Activated CD4-positive, alpha-beta T cell treated with anti-CD3 and anti-CD28 coated beads for 36 hours (primary cell): ENCODE results near the gene IGF2R. TPM values are rescaled to one million over a fixed set of nuclear protein-coding genes. Genes with fewer than 3 reads are reported as not detected.

Source experiments
- ATAC-seq: fragments of 200-7000 bp; cut with Tn5 transposase; one replicate; pipeline ENCODE4 v1.10.0; 2021; ENCODE audit warnings: mild to moderate bottlenecking, moderate library complexity
- CTCF ChIA-PET: fragments of 350-600 bp; sonication (Branson Sonifier 250); formaldehyde crosslinking; loops from one replicate; lab custom pipeline; 2021; ENCODE audit warnings: antibody characterized with exemption; lab: Charles Lee
- POLR2A ChIA-PET: fragments of 350-600 bp; sonication (Branson Sonifier 250); formaldehyde crosslinking; loops from one replicate; lab custom pipeline; 2021; ENCODE audit warnings: antibody characterized with exemption, inconsistent platforms; lab: Charles Lee
- DNase-seq: peaks from one replicate; pipeline ENCODE4 v3.0.0-alpha.2; 2020
- H3K27ac Mint-ChIP-seq: one replicate; pipeline ENCODE4 v1.8.0; 2021; ENCODE audit warnings: mixed read lengths
- H3K27me3 Mint-ChIP-seq: one replicate; pipeline ENCODE4 v1.8.0; 2021; ENCODE audit warnings: mixed read lengths
- H3K36me3 Mint-ChIP-seq: one replicate; pipeline ENCODE4 v1.8.0; 2021; ENCODE audit warnings: low read depth, mixed read lengths
- H3K4me1 Mint-ChIP-seq: one replicate; pipeline ENCODE4 v1.8.0; 2021; ENCODE audit warnings: mixed read lengths
- H3K4me3 Mint-ChIP-seq: one replicate; pipeline ENCODE4 v1.8.0; 2021; ENCODE audit warnings: mild to moderate bottlenecking, moderate library complexity, mixed read lengths
- H3K9me3 Mint-ChIP-seq: one replicate; pipeline ENCODE4 v1.8.0; 2021; ENCODE audit warnings: low read depth, mixed read lengths
- intact Hi-C, 2 experiments: fragments of 100-400 bp; cut with DNase I in 1 of 2; cut with micrococcal nuclease in 1 of 2; formaldehyde crosslinking; loops; one replicate each; pipeline versions ENCODE4 v1.14.2 to v1.15.1; 2022 to 2024; cut with DNase I, micrococcal nuclease
- total RNA-seq, 2 experiments: library from RNA; stranded (reverse); gene quantifications; one replicate each; pipeline ENCODE4 v1.2.3, GENCODE V29; 2021

IGF2R gene
- total RNA-seq, 2 experiments from 2014 or later = 55.6 to 65.6 TPM

DNA sequence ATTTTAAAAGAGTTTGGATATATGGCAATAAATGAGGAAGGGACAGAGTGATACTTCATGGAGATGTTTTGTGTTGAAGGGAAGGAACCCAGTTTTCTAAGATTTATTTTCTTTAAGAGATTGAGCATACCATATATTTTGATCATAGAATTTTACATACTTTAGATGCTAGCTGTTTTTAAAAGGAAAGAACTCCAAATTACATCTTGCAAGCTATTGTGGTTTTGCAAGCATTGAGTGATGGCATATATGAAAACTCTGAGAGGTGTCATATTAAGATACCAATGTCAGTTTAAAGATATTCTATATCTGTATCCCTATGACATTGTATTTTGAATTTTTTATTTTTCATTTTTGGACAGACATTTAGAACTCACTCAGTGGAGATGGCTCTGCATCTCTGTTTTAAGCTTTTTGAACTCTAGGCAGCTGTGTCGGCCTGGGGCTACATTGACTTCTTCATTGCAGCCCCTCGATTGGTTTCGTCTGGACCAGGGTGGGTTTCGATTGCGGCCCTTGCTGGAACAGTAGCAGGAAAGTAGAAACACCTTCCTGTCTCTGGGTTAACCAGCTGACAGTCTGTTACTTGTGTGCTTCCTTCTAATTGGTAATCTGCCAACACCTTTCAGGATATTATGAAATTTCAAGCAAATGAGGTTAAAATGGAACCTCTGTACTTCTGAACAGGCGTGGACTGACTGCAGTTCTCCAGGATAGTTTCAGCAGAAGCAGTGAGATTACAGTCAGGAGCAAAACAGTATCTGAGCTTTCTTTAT lies 14.0 kb downstream of the IGF2R start:
- ATAC-seq (no peak), DNase-seq (no peak)
- intact Hi-C loops = loop anchor here in 1 of 2 experiments (1.0 kb wide), 1 partner anchor 14 kb away; the partner anchor contains the start of gene IGF2R
- peaks cover 91% of the 10 kb centered on the region for H3K4me1 Mint-ChIP-seq
- H3K4me3 Mint-ChIP-seq = peak overlapping the region; percentile 63
- H3K27ac Mint-ChIP-seq = peak overlapping the region; percentile 99
- no peaks in the 10 kb centered on the region for H3K9me3 Mint-ChIP-seq
- no peaks in the 10 kb centered on the region for H3K27me3 Mint-ChIP-seq
- H3K36me3 Mint-ChIP-seq = peaks cover 4% of the 10 kb centered on the region
- POLR2A ChIA-PET = interaction anchor here (1.0 to 1.1 kb wide), 2 partner anchors 9 to 11 kb away, joined by 3 to 4 read pairs; no protein-coding TSS in a partner anchor
- CTCF ChIA-PET = interaction anchor here (1.1 to 2.3 kb wide), 5 partner anchors 10 to 42 kb away, joined by 3 to 7 read pairs (median 3); no protein-coding TSS in a partner anchor

DNA sequence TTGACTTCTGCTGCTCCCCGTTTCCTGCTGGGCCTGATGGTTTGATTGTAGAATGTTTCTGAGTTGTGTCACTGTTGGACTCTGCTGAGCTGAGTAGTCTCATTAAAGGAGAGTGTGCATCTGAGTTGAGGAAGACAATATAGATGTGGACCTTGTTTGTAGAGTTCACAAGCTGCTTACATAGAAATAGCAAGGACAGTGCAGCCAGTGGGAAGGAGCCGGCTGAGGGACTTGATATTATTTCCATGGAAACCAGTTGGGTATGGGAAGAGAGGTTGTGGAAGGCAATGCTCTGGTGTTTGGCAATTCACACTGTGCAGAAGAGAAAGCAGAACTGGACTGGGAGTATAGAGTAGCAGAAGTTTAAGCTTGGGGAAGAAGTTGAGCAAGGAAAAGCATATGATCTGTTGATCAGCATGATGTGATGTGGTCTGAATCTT lies 14.8 kb downstream of the IGF2R start:
- ATAC-seq = no peak
- peaks cover 4% of the 10 kb centered on the region for H3K36me3 Mint-ChIP-seq
- H3K4me1 Mint-ChIP-seq = peaks cover 89% of the 10 kb centered on the region
- intact Hi-C loops = loop anchor here in 1 of 2 experiments (1.0 kb wide), 1 partner anchor 14 kb away; the partner anchor contains the start of gene IGF2R
- H3K27me3 Mint-ChIP-seq = no peaks in the 10 kb centered on the region
- POLR2A ChIA-PET = no interaction called here
- CTCF ChIA-PET = interaction anchor here (1.1 to 2.3 kb wide), 5 partner anchors 11 to 43 kb away, joined by 3 to 7 read pairs (median 3); no protein-coding TSS in a partner anchor
- no peaks in the 10 kb centered on the region for H3K9me3 Mint-ChIP-seq
- no peak overlapping the region for H3K4me3 Mint-ChIP-seq
- peak overlapping the region; percentile 70 for H3K27ac Mint-ChIP-seq
- DNase-seq = no peak

DNA sequence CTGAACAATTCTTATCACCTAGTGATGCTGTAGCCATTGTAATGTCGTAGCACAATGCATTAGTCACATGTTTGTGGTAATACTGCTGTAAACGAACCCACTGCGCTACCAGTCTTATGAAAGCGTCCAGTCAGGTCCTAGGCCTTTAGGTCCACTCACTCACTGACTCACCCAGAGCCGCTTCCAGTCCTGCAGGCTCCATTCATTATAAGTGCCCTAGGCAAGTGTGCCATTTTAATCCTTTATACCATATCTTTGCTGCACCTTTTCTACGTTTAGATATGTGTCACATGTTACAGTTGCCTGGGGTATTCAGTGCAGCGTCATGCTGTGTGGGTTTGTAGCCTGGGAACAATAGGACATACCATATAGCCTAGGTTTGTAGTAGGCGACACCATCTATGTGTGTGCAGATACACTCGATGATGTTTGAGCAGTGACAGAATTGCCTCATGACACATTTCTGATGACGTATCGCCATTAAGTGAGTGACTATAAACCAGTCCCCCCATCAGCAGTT lies 15.4 kb downstream of the IGF2R start:
- ATAC-seq = no peak
- Mint-ChIP-seq H3K4me3 (no peak overlapping the region), H3K36me3 (peaks cover 5% of the 10 kb centered on the region), H3K4me1 (peaks cover 88% of the 10 kb centered on the region), H3K27ac (no peak overlapping the region), H3K27me3 (no peaks in the 10 kb centered on the region), H3K9me3 (no peaks in the 10 kb centered on the region)
- intact Hi-C loops = no loop called here
- ChIA-PET POLR2A (no interaction called here), CTCF (interaction anchor here (1.2 to 1.5 kb wide), 2 partner anchors 16 to 20 kb away, joined by 3 read pairs; no protein-coding TSS in a partner anchor)
- DNase-seq = no peak

DNA sequence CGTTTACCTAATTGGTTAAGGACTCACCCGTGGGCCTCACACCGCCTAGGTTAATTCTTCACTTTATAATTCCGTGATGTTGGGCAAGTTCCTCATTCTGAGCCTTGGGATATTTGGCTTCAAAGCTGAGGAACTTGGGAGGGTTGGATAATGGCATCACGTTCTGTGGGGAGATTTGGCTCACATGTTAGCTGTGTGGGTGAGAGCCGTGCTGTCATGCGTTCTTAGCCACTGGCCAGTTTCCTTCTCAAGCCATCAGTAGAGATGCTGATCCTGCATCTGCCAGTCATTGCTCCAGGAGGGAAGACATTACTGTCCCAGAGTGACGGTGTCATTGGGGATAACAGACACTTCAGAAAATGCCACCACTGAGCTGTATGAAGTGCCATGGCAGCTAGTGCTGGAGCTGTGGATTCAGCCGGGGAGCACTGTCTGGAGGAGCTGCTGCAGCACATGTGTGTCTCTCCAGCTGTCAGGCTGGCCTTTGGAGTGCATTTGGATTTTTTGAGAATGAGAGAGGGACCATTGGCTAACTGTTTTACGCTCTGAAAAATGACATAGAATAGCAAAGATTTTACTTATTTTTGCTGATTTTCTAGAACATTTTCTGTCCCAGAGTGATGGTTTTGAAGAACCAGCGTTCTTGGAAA lies 16.5 kb downstream of the IGF2R start:
- POLR2A ChIA-PET = no interaction called here
- intact Hi-C loops = no loop called here
- Mint-ChIP-seq H3K4me3 (no peak overlapping the region), H3K36me3 (peaks cover 2% of the 10 kb centered on the region), H3K27me3 (no peaks in the 10 kb centered on the region), H3K9me3 (no peaks in the 10 kb centered on the region), H3K27ac (no peak overlapping the region), H3K4me1 (peaks cover 87% of the 10 kb centered on the region)
- DNase-seq (no peak), ATAC-seq (no peak)
- CTCF ChIA-PET = no interaction called here

DNA sequence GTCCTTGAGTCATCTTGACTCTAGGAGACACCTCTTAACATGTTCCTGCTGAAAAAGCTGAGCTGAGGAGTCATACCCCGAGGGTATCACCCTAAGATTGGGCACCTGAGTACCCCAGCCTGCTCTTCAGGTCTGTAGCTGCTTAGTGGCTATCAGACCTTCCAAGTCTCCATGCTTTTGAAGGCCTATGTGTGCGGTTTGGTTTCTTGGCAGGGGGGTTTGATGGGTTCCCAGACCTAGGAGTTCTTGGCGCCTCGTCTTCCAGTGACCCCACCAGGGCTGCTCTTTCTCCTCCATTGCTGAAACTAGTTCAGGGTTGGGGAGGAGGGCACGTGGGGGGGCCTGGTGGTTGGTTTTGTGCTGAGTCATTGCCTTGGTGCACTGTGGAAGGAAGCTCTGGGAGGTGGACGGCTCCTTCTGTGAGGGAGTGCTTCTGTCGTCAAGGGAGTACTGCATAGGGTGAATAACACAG lies 20.1 kb downstream of the IGF2R start:
- Mint-ChIP-seq H3K36me3 (peaks cover 28% of the 10 kb centered on the region), H3K27ac (peak overlapping the region; percentile 43), H3K4me3 (no peak overlapping the region), H3K27me3 (no peaks in the 10 kb centered on the region), H3K9me3 (peaks cover 2% of the 10 kb centered on the region), H3K4me1 (peaks cover 65% of the 10 kb centered on the region)
- DNase-seq (no peak), ATAC-seq (peak; percentile 42)
- ChIA-PET CTCF (interaction anchor here (2.7 kb wide), 1 partner anchor 12 kb away, joined by 14 read pairs; no protein-coding TSS in a partner anchor), POLR2A (no interaction called here)
- intact Hi-C loops = loop anchor here in 1 of 2 experiments (1.0 kb wide), 1 partner anchor 11 kb away; no protein-coding TSS in a partner anchor

DNA sequence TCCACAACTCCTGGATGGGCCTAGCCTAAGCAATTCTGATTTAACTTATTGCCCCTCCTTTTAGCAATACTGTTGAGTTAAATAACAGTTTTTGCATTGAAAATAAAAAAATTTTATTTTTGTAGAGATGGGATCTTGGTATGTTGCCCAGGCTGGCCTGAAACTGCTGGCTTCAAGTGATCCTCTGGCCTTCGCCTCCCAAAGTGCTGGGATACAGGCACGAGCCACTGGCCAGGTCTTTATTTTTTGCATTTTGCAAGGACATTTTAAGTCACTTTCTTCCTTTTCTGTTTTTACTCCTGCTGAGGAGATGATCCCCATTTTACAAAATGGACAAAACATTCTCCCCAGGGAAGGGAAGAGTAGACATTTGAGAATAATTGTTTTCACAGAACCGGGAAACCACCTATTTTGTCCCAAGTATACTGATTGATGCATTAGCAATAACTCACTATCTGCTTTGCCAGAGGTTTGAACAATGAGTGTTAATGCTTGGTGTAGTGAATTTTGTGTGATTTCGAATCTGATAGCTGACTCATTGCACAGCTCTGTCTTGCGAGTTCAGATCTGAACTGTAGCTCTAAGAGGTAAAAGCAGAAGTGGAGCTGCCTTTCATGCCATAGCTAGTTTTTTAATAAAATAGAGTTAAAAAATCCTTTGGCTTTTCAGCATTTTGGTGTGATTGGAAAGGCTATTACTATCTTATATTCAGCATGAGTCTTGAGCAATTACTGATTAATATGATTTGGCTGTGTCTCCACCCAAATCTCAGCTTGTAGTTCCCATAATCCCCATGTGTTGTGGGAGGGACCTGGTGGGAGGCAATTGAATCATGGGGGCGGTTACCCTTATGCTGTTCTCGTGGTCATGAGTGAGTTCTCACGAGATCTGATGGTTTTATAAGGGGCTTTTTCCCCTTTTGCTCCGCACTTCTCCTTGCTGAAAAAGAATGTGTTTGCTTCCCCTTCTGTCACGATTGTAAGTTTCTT lies 20.9 kb downstream of the IGF2R start:
- Mint-ChIP-seq H3K36me3 (peaks cover 36% of the 10 kb centered on the region), H3K4me1 (peaks cover 65% of the 10 kb centered on the region), H3K9me3 (peaks cover 5% of the 10 kb centered on the region), H3K4me3 (no peak overlapping the region), H3K27me3 (no peaks in the 10 kb centered on the region), H3K27ac (peak overlapping the region; percentile 70)
- intact Hi-C loops = loop anchor here in 1 of 2 experiments (1.0 kb wide), 1 partner anchor 11 kb away; no protein-coding TSS in a partner anchor
- DNase-seq = no peak
- ChIA-PET CTCF (interaction anchor here (0.6 to 2.7 kb wide), 4 partner anchors 9 to 18 kb away, joined by 3 to 14 read pairs (median 4); no protein-coding TSS in a partner anchor), POLR2A (interaction anchor here (0.6 to 1.6 kb wide), 4 partner anchors 8 to 73 kb away, joined by 3 to 5 read pairs (median 4); no protein-coding TSS in a partner anchor)
- peak; percentile 90 for ATAC-seq

DNA sequence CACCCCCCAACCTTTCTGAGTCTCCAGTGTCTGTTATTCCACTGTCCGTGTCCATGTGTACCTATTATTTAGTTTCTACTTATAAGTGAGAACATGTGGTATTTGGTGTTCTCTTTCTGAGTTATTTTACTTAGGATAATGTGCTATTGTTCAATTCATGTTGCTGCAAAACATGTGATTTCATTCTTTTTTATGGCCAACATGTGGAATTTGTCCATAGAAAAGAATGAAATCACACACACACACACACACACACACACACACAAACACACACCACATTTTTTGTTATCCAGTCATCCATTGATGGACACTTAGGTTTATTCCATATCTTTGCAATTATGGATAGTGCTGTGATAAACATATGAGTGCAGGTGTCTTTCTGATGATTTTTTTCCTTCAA lies 23.5 kb downstream of the IGF2R start:
- ATAC-seq (no peak), DNase-seq (no peak)
- Mint-ChIP-seq H3K27me3 (no peaks in the 10 kb centered on the region), H3K36me3 (peaks cover 49% of the 10 kb centered on the region), H3K4me3 (no peak overlapping the region), H3K4me1 (peaks cover 59% of the 10 kb centered on the region), H3K27ac (no peak overlapping the region), H3K9me3 (peaks cover 6% of the 10 kb centered on the region)
- CTCF ChIA-PET = no interaction called here
- intact Hi-C loops = no loop called here
- POLR2A ChIA-PET = no interaction called here

DNA sequence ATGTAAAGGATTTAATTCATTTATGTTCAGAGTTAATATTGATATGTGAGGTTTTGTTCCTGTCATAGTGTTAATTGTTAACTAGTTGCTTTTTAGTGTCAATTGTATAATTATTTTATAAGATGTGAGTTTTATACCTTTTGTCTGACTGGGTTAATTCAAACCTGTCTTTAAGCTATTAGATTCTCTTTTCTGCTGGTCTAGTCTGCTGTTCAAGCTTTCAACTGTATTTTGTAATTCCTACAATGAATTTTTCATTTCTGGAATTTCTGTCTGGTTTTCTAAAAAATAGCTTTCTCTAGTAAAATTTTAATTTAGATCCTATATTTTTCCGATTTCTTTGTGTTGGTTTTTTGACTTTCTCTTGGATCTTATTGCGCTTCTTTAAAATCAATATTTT lies 26.5 kb downstream of the IGF2R start:
- POLR2A ChIA-PET = interaction anchor here (0.6 kb wide), 1 partner anchor 84 kb away, joined by 8 read pairs; no protein-coding TSS in a partner anchor
- CTCF ChIA-PET = interaction anchor here (0.7 to 2.1 kb wide), 2 partner anchors 22 to 186 kb away, joined by 3 to 7 read pairs; no protein-coding TSS in a partner anchor
- intact Hi-C loops = no loop called here
- H3K9me3 Mint-ChIP-seq = peaks cover 6% of the 10 kb centered on the region
- DNase-seq (no peak), ATAC-seq (no peak)
- no peak overlapping the region for H3K4me3 Mint-ChIP-seq
- peaks cover 63% of the 10 kb centered on the region for H3K4me1 Mint-ChIP-seq
- no peaks in the 10 kb centered on the region for H3K27me3 Mint-ChIP-seq
- H3K27ac Mint-ChIP-seq = no peak overlapping the region
- peaks cover 68% of the 10 kb centered on the region for H3K36me3 Mint-ChIP-seq

DNA sequence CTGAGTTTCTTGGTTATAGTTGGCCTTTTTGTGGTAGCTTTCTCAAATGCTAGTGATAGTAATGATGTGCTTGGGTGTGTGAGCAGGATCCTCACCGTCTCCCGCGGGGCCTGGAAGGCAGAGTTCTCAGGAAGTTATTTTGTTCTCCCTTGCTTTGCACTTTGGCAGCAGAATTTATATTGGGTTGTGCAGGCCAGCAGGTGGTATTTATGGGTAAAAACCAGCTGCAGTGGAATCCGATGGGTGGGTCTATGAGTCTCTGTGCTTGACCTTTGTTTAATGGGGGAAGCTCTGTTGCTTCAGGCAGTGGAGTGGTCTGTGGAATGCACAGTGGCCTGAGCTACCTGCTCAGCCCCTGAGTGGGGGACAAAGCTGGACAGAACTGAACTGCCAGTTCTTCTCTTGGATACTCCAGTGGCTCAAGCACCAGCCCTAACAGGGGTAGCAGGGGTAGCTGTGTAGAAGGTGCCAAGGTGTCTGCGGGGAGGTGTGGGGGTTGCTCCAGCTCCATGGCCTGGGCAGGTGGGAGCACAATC lies 27.3 kb downstream of the IGF2R start:
- Mint-ChIP-seq H3K9me3 (peaks cover 6% of the 10 kb centered on the region), H3K4me1 (peaks cover 62% of the 10 kb centered on the region), H3K27ac (no peak overlapping the region), H3K27me3 (no peaks in the 10 kb centered on the region), H3K36me3 (peaks cover 69% of the 10 kb centered on the region), H3K4me3 (no peak overlapping the region)
- DNase-seq (no peak), ATAC-seq (no peak)
- intact Hi-C loops = no loop called here
- CTCF ChIA-PET = interaction anchor here (0.7 to 2.1 kb wide), 3 partner anchors 9 to 187 kb away, joined by 3 to 7 read pairs (median 4); no protein-coding TSS in a partner anchor
- POLR2A ChIA-PET = no interaction called here
